Activated gamma-delta T cell treated with anti-CD3 and anti-CD28 coated beads, Interleukin-2, amount 50 U/mL, for 16 hours (primary cell): ENCODE results near the gene EBNA1BP2.
"Not testable (repeated sequence)": the region's sequence is repeated elsewhere in the genome, so short reads cannot be mapped to it uniquely, and the experiment has no call there.

ENCODE experiments used
- DNase-seq: peaks from one replicate; pipeline ENCODE4 v3.0.0-alpha.2; 2020; ENCODE audit warnings: low read depth

Gene EBNA1BP2

GRCh38 chr1:43171876-43172526, at the start of gene EBNA1BP2, which contains the start of gene CFAP57:
Gene EBNA1BP2 (minus strand): TSS chr1:43172290. CDS start chr1:43172118, 172 bp downstream.
Gene CFAP57 (plus strand): TSS chr1:43172330. CDS start chr1:43172754, 424 bp downstream.
- peak; percentile 88 for DNase-seq

- no peak for DNase-seq
These were observed 49.7 kb upstream of the EBNA1BP2 start for GRCh38 chr1:43221797-43222196.

- no peak for DNase-seq
These were observed 49.1 kb upstream of the EBNA1BP2 start for GRCh38 chr1:43220905-43221778.

- no peak for DNase-seq
These were observed 45.7 kb upstream of the EBNA1BP2 start for GRCh38 chr1:43217747-43218146.

- DNase-seq, result no peak
These were observed 42.7 kb upstream of the EBNA1BP2 start for GRCh38 chr1:43214501-43215444.

- not testable (repeated sequence) for DNase-seq
These were observed 36.2 kb upstream of the EBNA1BP2 start for GRCh38 chr1:43208277-43208676.

GRCh38 chr1:43207229-43207853, 35.3 kb upstream of the EBNA1BP2 start:
- no peak for DNase-seq

- no peak for DNase-seq
These were observed 34.6 kb upstream of the EBNA1BP2 start for GRCh38 chr1:43206600-43207228.

- no peak for DNase-seq
These were observed 33.6 kb upstream of the EBNA1BP2 start for GRCh38 chr1:43205671-43206070.

- no peak for DNase-seq
These were observed 32.3 kb upstream of the EBNA1BP2 start for GRCh38 chr1:43204394-43204793.

- no peak for DNase-seq
These were observed 31.8 kb upstream of the EBNA1BP2 start for GRCh38 chr1:43203859-43204258.

- no peak for DNase-seq
These were observed 27.1 kb upstream of the EBNA1BP2 start for GRCh38 chr1:43199093-43199726.

GRCh38 chr1:43197343-43198127, 25.4 kb upstream of the EBNA1BP2 start:
- no peak for DNase-seq

GRCh38 chr1:43194509-43194908, 22.4 kb upstream of the EBNA1BP2 start:
- DNase-seq, result no peak

GRCh38 chr1:43188106-43188505, 16.0 kb upstream of the EBNA1BP2 start:
- no peak for DNase-seq

GRCh38 chr1:43184995-43185394, 12.9 kb upstream of the EBNA1BP2 start:
- DNase-seq, result no peak

GRCh38 chr1:43184388-43184787, 12.3 kb upstream of the EBNA1BP2 start:
- no peak for DNase-seq

- no peak for DNase-seq
These were observed 5.6 kb upstream of the EBNA1BP2 start for GRCh38 chr1:43177691-43178090.

GRCh38 chr1:43174873-43175272, 2.8 kb upstream of the EBNA1BP2 start:
- no peak for DNase-seq

GRCh38 chr1:43172527-43172972, 460 bp upstream of the EBNA1BP2 start:
- peak; percentile 74 for DNase-seq
